RWPE2 (cell line): ENCODE measurements around the gene EIF4A3.

Experiments used
- ATAC-seq: fragments of 200-7000 bp; cut with Tn5 transposase; 3 replicates; pipeline ENCODE4 v1.9.1; 2021; ENCODE audit warnings: low read depth
- DNase-seq: peaks from one replicate; pipeline ENCODE4 v3.0.0-alpha.2; 2020; ENCODE audit warnings: low spot score
- H3K27ac ChIP-seq: fragments of 450-650 bp; 2 replicates; pipeline ENCODE4 v1.5.1; 2017; ENCODE audit warnings: mild to moderate bottlenecking; ENCODE audit not compliant: poor library complexity, severe bottlenecking
- H3K27me3 ChIP-seq: fragments of 250-450 bp; sonication (Bioruptor Pico); 2 replicates; pipeline ENCODE4 v1.5.1; 2021; ENCODE audit warnings: mild to moderate bottlenecking, moderate library complexity; ENCODE audit not compliant: insufficient read depth, poor library complexity, severe bottlenecking
- H3K36me3 ChIP-seq: fragments of 250-450 bp; sonication (Bioruptor Pico); 2 replicates; pipeline ENCODE4 v1.5.1; 2020; ENCODE audit warnings: low read depth, mild to moderate bottlenecking, moderate library complexity
- H3K4me1 ChIP-seq: fragments of 250-450 bp; sonication (Bioruptor Pico); 2 replicates; pipeline ENCODE4 v1.5.1; 2021; ENCODE audit warnings: mild to moderate bottlenecking, moderate library complexity; ENCODE audit not compliant: insufficient read depth, poor library complexity, severe bottlenecking
- H3K4me3 ChIP-seq: fragments of 250-450 bp; sonication (Bioruptor Pico); 2 replicates; pipeline ENCODE4 v1.5.1; 2021; ENCODE audit warnings: mild to moderate bottlenecking, moderate library complexity; ENCODE audit not compliant: severe bottlenecking
- H3K9me3 ChIP-seq: fragments of 250-450 bp; sonication (Bioruptor Pico); 2 replicates; pipeline ENCODE4 v1.5.1; 2021; ENCODE audit warnings: mild to moderate bottlenecking, moderate library complexity; ENCODE audit not compliant: severe bottlenecking
- TF ChIP-seq, protein P1 (sequence below): fragments of 450-650 bp; IDR thresholded peaks from one replicate; pipeline ENCODE4 v1.5.1; 2017; ENCODE audit warnings: mild to moderate bottlenecking, moderate library complexity; ENCODE audit not compliant: poor library complexity, severe bottlenecking

EIF4A3 gene

DNA sequence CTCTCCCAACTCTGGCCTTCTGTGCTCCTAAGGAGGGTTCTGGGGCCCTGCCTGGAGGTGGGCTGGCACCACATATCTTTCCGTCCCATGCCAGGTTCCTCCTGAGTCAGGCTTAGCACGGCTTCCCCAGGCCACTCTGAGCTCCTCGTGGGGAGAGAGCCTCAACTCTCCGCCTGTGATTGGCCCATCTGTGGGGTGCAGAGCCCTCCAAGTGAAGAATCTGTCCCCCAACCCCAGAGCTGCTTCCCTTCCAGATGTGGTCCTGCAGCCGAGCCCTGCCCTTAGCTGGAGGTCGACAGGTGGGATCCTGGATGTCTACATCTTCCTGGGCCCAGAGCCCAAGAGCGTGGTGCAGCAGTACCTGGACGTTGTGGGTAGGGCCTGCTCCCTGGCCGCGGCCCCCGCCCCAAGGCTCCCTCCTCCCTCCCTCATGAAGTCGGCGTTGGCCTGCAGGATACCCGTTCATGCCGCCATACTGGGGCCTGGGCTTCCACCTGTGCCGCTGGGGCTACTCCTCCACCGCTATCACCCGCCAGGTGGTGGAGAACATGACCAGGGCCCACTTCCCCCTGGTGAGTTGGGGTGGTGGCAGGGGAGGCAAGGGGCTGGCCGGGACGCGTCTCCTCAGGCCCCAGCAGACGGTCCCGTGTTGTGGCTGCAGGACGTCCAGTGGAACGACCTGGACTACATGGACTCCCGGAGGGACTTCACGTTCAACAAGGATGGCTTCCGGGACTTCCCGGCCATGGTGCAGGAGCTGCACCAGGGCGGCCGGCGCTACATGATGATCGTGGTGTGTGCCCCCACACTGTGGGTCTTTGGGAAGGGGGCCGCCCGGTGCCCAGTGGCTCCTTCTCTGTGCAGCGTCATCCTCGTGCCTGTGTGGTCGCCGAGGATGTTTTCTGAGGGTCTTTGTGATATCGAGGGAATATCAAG is 38.6 kb downstream of the EIF4A3 start:
- peaks cover 11% of the 10 kb centered on the region for H3K4me1 ChIP-seq
- H3K27me3 ChIP-seq: no peaks in the 10 kb centered on the region
- H3K4me3 ChIP-seq: no peak overlapping the region
- no peaks in the 10 kb centered on the region for H3K9me3 ChIP-seq
- DNase-seq: peak; percentile 57
- no peaks in the 10 kb centered on the region for H3K36me3 ChIP-seq
- H3K27ac ChIP-seq: no peak overlapping the region
- ATAC-seq: no peak
- TF ChIP-seq, protein P1, sequence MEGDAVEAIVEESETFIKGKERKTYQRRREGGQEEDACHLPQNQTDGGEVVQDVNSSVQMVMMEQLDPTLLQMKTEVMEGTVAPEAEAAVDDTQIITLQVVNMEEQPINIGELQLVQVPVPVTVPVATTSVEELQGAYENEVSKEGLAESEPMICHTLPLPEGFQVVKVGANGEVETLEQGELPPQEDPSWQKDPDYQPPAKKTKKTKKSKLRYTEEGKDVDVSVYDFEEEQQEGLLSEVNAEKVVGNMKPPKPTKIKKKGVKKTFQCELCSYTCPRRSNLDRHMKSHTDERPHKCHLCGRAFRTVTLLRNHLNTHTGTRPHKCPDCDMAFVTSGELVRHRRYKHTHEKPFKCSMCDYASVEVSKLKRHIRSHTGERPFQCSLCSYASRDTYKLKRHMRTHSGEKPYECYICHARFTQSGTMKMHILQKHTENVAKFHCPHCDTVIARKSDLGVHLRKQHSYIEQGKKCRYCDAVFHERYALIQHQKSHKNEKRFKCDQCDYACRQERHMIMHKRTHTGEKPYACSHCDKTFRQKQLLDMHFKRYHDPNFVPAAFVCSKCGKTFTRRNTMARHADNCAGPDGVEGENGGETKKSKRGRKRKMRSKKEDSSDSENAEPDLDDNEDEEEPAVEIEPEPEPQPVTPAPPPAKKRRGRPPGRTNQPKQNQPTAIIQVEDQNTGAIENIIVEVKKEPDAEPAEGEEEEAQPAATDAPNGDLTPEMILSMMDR: no peak

DNA sequence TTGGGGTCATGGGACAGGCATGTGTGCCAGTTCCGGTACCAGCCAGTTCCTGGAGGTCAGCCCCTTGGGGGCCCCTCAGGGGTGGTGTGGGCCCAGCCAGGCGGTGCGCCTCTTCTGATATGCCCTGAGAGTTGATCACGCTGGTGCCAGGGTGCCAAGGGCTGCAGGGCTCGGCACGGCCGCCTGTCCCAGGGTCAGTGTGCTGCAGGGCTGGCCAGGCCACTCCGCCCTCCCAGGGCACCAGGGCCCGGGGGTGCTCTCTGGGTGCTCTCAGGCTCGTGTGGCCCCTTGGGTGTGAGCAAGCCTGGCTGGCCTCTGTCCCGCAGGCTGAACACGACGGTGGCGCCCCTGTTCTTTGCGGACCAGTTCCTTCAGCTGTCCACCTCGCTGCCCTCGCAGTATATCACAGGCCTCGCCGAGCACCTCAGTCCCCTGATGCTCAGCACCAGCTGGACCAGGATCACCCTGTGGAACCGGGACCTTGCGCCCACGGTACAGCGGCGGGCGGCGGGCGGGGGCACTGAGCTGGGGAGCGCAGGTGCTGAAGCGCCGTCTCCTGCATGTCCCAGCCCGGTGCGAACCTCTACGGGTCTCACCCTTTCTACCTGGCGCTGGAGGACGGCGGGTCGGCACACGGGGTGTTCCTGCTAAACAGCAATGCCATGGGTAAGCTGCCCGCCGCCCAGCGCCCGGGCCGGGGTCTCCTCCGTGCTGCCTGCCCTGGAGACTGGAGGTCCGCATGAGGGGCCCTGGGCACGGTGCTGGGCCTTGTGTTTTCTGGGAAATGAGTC is 39.5 kb downstream of the EIF4A3 start:
- DNase-seq (peak; percentile 71), ATAC-seq (no peak)
- Histone ChIP-seq H3K27me3 (no peaks in the 10 kb centered on the region), H3K36me3 (no peaks in the 10 kb centered on the region), H3K9me3 (no peaks in the 10 kb centered on the region), H3K4me3 (no peak overlapping the region), H3K4me1 (peaks cover 11% of the 10 kb centered on the region), H3K27ac (no peak overlapping the region)
- TF ChIP-seq, protein P1: no peak

DNA sequence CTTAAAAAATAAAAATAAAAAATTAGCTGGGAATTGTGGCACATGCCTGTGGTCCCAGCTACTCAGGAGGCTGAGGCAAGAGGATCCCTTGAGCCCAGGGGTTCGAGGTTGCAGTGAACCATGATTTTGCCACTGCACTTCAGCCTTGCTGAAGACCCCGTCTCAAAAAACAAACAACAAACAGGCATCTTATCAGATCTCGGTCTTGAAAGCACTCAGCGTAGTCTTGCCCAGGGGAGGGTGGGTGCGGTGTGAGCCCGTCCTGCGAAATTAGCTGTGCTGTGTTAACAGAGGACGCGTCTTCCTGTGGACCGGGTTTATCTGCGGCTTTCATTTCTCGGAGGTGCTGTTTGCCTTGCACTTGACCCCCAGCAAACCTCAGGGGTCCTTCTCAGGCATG is 40.2 kb downstream of the EIF4A3 start:
- TF ChIP-seq, protein P1: no peak
- Histone ChIP-seq H3K27me3 (no peaks in the 10 kb centered on the region), H3K4me3 (no peak overlapping the region), H3K4me1 (peaks cover 11% of the 10 kb centered on the region), H3K36me3 (no peaks in the 10 kb centered on the region), H3K9me3 (no peaks in the 10 kb centered on the region), H3K27ac (no peak overlapping the region)
- ATAC-seq: no peak
- DNase-seq: peak; percentile 45

DNA sequence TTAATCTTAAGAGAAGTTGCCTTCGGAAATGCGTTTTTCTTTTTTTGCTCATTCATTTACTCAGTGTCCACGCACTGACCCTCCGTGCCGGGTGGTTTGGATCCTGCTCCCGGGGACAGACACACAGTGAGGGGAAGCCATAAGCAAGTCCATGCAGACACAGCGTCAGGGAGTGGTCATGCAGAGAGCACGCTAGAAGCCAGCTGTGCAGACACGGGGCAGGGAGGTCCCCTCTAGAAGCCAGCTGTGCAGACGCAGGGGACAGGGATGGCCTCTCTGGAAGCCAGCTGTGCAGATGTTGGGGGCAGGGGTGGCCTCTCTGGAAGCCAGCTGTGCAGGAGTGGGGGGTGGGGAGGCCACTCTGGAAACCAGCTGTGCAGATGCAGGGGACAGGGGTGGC is 40.8 kb downstream of the EIF4A3 start:
- no peaks in the 10 kb centered on the region for H3K27me3 ChIP-seq
- H3K36me3 ChIP-seq: no peaks in the 10 kb centered on the region
- DNase-seq: peak; percentile 54
- H3K4me1 ChIP-seq: peaks cover 11% of the 10 kb centered on the region
- no peak overlapping the region for H3K4me3 ChIP-seq
- no peaks in the 10 kb centered on the region for H3K9me3 ChIP-seq
- no peak for ATAC-seq
- TF ChIP-seq, protein P1: no peak
- H3K27ac ChIP-seq: no peak overlapping the region
